Fibroblast of lung (primary cell): ENCODE data around the gene PPP3R1.

Experiments used
- EZH2 ChIP-seq: IDR thresholded peaks from 2 replicates; pipeline ENCODE4 v1.5.1; 2012; ENCODE audit warnings: low read length, control low read depth, mild to moderate bottlenecking; ENCODE audit errors: missing control alignments
- TF ChIP-seq, protein P1 (sequence below), 2 donors: IDR thresholded peaks in 1 of 2; conservative IDR thresholded peaks in 1 of 2; 1 replicate in 1 of 2; 2 replicates in 1 of 2; pipeline ENCODE4 v1.5.1; 2011 to 2012; ENCODE audit warnings: low read length in 2 of 2, control low read depth in 1 of 2, inconsistent platforms in 1 of 2, low read depth in 1 of 2, mild to moderate bottlenecking in 1 of 2

DNA sequence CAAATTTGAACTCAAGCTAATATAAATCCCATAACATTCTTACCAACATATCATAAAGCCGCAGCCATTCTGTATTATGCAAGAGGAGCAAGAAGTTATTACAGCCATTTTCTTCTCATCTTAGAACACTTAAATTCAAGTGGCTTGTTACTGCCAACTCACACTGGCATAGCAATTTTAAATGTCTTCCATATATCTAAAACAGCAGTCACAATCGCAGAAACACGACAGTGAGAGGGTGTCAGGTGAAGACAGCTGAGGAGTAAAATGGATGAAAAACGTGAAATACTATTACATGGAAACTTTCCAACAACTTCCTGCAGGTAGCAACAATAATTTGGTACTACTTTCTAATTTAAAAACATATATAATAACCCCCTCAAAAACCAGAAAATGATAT is 17.9 kb downstream of the PPP3R1 start:
- TF ChIP-seq, protein P1, sequence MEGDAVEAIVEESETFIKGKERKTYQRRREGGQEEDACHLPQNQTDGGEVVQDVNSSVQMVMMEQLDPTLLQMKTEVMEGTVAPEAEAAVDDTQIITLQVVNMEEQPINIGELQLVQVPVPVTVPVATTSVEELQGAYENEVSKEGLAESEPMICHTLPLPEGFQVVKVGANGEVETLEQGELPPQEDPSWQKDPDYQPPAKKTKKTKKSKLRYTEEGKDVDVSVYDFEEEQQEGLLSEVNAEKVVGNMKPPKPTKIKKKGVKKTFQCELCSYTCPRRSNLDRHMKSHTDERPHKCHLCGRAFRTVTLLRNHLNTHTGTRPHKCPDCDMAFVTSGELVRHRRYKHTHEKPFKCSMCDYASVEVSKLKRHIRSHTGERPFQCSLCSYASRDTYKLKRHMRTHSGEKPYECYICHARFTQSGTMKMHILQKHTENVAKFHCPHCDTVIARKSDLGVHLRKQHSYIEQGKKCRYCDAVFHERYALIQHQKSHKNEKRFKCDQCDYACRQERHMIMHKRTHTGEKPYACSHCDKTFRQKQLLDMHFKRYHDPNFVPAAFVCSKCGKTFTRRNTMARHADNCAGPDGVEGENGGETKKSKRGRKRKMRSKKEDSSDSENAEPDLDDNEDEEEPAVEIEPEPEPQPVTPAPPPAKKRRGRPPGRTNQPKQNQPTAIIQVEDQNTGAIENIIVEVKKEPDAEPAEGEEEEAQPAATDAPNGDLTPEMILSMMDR (conservative IDR thresholded peaks at IDR 0.05 in 1 of 2, IDR thresholded peaks at IDR 0.05 in 1 of 2; ENCODE audit: low read depth in 1 of 2, low read length in 2 of 2): no peak
- no peak for TF ChIP-seq EZH2
